Left lobe of liver (tissue), 2 donors: Measurements from ENCODE around the gene CCAR1. TPM values are rescaled to one million over a fixed set of nuclear protein-coding genes. Genes with fewer than 3 reads are reported as not detected.
"Not testable (repeated sequence)": the region's sequence is repeated elsewhere in the genome, so short reads cannot be mapped to it uniquely, and the experiment has no call there.

Experiments used
- ATAC-seq: fragments of 200-7000 bp; cut with Tn5 transposase; one replicate; pipeline ENCODE4 v1.9.1; 2020; ENCODE audit warnings: mild to moderate bottlenecking, moderate library complexity
- DNase-seq: peaks from one replicate; pipeline ENCODE4 v3.0.0-alpha.2; 2020; ENCODE audit warnings: low spot score
- total RNA-seq: library from RNA; stranded (reverse); gene quantifications from one replicate; pipeline ENCODE4 v1.2.1, GENCODE V29; 2021
- donor health status: DM: no; HTN: no; CAD: no; lungs with moderate emphysema.
- donor health status: DM: no; HTN: yes; CAD: no.

The CCAR1 gene
- total RNA-seq, 1 donor from 2014 or later = 17.4 TPM

DNA sequence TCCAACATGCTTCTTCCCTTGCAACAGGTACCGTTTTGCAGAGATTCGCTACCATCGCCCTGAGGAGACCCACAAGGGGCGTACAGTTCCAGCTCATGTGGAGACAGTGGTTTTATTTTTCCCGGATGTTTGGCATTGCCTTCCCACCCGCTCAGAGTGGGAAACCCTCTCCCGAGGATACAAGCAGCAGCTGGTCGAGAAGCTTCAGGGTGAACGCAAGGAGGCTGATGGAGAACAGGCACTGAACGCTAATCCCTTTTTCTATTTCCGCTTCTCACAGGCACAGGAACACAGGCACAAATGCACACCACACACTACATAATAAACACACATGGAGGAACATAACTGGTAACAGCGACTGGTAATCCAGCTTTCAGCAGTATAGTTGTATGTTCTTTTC, 35.2 kb downstream of the CCAR1 start:
- ATAC-seq (no peak), DNase-seq (peak; percentile 22)

DNA sequence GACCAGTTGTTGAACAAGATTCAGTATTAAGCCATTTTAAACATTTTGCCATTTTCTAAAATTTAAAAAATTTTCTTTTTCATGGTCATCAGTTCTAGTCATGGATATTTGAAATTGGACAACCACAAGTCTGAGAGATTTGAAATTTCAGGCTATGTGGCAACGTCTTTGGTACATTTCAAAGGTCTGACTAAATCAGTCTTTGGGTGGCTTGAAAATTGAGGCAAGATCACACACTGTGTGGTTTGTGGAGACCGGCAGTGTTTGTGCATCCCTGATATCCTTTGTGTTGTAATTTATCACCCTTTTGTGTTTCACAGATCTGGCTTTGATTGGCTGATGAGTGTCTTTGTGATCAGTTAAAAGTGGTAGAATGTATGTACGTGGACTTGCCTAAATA, 35.7 kb downstream of the CCAR1 start:
- DNase-seq (no peak), ATAC-seq (no peak)

DNA sequence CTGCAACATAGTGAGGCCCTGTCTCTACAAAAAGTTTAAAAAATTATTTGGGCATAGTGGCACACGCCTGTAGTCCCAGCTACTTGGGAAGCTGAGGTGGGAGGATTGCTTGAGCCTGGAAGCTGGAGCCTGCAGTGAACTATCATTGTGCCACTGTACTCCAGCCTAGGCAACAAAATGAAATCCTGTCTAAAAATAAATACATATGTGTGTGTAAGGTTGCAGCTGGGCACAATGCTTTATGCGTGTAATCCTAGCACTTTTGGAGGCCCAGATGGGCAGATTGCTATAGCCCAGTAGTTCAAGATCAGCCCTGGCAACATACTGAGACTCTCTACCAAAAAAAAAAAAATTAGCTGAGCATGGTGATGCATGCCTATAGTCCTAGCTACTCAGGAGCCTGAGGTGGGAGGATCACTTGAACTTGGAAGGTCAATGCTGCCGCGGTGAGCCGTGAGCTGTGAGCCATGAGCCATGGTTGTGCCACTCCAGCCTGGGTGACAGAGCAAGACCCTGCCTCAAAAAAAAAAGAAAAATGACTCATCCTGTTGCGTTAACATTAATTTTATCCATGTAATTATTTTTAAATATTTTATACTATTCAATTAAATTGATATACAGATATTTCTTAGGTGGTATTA, 38.3 kb downstream of the CCAR1 start:
- DNase-seq (no peak), ATAC-seq (no peak)

DNA sequence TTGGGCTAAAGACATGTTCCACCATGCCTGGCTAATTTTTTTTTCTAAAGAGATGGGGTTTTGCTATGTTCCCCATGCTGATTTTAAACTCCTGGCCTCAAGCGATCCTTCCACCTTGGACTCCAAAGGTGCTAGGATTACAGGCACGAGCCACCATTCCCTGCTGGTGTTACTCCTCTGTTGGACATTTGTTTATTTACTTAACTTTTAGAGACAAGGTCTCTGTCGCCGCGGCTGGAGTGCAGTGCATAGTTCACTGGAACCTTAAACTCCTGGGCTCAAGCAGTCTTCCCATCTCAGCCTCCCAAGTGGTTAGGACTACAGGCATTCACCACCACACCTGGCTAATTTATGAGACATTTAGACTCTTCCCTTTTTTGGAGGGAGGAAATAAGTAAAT, 38.9 kb downstream of the CCAR1 start:
- peak; percentile 70 for ATAC-seq
- DNase-seq = no peak

DNA sequence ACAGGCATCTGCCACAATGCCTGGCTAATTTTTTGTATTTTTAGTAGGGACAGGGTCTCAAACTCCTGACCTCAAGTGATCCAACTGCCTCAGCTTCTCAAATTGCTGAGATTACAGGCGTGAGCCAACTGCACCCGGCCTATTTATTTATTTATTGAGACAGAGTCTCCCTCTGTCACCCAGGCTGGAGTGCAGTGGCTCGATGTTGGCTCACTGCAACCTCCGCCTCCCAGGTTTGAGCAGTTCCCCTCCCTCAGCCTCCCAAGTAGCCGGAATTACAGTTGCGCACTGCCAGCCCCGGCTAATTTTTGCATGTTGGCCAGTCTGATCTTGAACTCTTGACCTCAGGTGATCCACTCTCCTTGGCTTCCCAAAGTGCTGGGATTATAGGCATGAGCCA, 46.4 kb downstream of the CCAR1 start:
- peak; percentile 52 for ATAC-seq
- DNase-seq = not testable (repeated sequence)

DNA sequence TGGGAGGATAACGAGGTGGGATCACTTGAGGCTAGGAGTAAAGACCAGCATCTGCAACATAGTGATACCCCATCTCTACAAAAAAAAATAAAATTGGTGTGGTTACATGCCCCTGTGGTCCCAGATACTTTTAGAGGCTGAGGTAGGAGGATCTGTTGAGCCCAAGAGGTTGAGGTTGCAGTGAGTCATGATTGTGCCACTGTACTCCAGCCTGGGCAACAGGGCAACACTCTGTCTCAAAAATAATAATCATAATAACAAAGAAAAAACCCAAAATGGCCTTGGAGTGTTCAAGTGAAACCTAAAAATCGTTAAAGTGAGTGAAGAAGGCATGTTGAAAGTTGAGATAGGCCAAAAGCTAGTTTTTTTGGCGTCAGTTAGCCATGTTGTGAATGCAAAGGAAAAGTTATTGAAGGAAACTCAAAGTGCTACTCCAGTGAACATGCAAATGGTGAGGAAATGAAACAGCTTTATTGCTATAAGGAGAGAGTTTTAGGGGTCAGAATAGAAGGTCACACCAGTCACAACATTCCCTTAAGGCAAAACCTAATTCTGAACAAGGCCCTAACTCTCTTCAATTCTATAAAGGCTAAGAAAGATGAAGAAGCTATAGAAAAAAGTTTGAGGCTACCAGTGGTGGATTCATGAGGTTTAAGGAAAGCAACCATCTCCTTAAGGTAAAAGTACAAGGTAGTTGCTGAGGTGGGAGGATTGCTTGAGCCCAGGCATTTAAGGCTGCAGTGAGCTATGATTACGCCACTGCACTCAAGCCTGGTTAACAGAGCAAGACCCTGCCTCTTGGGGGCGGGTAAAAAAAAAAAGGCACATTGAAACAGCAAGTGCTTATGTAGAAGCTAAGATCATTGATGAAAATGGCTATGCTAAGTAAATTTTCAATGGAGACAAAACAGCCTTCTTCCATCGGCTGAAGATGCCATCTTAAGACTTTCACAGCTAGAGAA, 60.9 kb downstream of the CCAR1 start:
- ATAC-seq = no peak
- no peak for DNase-seq

DNA sequence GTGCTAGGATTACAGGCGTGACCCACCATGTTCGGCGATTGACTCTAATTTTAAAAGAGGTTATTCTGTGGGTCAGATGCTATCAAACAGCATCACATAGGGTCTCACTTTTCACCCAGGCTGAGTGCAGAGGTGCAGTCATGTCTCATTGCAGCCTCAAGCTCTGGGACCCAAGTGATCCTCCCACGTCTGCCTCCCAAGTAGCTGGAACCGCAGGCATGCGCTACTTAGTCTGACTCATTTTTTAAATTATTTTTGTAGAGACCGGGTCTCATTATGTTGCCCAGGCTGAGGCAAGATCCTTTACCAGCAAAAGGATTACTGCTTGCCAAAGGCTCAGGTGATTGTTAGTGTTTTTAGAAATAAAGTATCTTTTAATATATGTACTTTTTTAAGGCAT, 63.4 kb downstream of the CCAR1 start:
- ATAC-seq (no peak), DNase-seq (no peak)

DNA sequence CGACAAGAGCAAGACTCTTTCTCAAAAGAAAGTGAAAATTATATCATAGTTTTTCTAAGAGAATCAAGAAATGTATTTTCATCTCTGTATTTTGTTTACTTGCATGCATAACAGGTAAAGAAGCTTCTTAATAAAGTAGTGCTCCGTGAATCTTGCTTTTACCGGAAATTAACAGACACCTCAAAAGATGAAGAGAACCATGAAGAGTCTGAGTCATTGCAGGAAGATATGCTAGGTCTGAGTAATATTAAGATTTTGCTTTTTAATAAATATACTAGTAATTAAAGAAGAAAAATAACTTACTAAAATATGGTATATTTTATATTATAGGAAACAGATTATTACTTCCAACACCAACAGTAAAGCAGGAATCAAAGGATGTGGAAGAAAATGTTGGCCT, 66.8 kb downstream of the CCAR1 start:
- no peak for ATAC-seq

DNA sequence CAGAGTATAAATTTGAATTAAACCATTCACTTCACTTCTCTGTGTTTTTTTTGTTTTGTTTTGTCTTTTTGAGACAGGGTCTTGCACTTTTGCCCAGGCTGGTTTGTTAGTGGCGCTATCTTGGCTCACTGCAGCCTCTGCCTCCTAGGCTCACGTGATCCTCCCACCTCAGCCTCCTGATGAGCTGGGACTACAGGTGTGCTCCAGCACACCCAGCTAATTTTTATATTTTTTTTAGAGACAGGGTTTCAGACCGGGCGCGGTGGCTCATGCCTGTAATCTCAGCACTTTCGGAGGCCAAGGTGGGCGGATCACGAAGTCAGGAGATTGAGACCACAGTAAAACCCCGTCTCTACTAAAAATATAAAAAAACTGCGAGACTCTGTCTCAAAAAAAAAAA, 69.4 kb downstream of the CCAR1 start:
- DNase-seq = no peak
- no peak for ATAC-seq

More for the DNA sequence above, 66.8 kb downstream of the CCAR1 start:
- DNase-seq = no peak

DNA sequence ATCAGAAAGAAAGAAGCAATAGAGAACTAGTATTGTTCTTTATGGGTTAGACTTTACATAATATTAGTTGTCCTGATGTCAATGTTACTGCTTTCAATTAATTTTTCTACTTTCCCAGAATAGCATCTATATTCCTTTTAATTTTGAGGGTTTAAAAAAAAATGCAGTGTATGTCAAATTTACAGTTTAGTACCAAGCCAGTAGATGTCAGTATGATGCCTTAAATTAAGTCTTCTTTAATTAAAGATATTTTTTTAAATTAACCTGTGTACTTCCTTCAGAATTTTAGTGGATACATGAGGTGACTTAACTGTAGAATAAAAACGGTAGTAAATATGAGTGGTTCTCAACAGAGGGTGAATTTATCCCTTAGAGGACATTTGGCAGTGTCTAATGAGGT, 71.1 kb downstream of the CCAR1 start:
- no peak for DNase-seq
- ATAC-seq = no peak

DNA sequence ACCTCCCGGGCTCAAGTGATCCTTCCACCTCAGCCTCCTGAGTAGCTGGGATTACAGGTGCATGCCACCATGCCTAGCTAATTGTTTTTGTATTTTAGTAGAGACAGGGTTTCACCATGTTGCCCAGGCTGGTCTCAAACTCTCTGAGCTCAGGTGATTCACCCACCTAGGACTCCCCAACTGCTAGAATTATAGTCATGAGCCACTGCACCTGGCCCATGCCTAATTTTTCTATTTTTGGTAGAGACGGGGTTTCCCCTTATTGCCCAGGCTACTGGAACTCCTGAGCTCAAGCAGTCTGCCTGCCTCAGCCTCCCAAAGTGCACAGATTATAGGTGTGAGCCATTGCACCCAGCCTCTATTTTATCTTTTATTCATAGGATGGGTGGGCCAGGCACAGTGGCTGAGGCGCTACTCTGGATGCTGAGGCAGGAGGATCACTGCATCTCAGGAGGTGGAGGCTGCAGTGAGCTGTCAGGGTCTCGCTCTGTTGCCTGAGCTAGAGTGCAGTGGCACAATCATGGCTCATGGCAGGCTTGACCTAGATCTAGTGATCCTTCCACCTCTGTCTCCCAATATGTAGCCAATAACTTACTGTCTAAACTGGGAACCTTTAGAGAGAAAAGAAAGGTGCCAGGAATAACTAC, 75.0 kb downstream of the CCAR1 start:
- DNase-seq (peak; percentile 18), ATAC-seq (no peak)

DNA sequence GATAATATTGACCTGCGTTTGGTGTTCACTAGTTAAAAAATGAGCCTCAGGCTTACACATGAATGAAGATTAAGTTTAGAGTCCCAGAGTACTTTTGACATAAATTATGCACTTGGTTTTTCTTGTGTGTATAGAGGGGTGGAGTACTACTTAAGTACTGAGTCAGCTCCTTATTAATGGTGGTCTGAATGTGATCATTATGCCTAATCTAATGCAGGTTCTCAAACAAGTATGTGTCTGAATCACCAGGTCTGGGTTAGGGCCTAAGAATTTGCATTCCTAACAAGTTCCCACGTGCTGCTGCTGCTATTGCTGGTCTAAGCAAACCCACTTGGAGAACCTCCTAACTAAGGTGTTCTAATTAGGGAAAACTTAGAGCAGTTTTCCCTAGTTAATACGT, 75.6 kb downstream of the CCAR1 start:
- no peak for ATAC-seq

DNA sequence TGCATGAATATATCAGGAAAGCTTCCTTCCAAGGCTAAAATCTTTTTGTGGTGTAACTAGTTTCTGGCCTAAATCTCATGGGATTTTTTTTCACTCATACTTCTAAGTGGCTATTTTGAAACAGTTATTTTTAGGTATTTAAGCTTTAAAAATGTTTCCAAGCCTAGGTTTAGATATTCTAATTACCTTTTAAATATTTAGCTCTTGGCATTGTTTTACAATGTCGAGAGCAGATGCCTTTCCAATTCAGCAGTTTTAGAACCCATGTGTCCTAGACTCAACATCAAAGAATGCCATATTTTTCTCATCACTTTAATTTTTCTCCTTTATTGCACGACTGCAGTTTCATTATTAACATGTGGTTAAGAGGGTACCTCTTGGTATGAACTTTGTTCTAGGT, 79.2 kb downstream of the CCAR1 start:
- DNase-seq (no peak), ATAC-seq (no peak)

More for the DNA sequence above, 75.6 kb downstream of the CCAR1 start:
- no peak for DNase-seq

DNA sequence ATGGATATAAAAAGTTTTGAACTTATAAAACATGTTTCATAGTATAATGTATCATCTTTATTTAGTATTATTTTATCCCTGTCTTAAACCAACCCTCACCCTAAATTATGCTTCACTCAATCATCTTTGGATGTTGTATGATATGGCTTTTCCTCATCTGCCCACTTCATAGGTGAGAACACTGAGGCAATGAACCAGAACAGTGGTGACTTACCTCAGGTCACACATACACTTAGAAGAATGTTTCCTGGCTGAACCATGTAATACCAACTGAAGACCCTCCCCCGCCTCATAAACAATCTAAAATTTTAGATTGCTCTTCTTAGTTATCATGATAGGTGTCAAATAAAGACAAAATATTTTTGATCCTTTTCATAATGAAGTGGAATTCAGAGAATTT, 83.7 kb downstream of the CCAR1 start:
- DNase-seq (no peak), ATAC-seq (no peak)

DNA sequence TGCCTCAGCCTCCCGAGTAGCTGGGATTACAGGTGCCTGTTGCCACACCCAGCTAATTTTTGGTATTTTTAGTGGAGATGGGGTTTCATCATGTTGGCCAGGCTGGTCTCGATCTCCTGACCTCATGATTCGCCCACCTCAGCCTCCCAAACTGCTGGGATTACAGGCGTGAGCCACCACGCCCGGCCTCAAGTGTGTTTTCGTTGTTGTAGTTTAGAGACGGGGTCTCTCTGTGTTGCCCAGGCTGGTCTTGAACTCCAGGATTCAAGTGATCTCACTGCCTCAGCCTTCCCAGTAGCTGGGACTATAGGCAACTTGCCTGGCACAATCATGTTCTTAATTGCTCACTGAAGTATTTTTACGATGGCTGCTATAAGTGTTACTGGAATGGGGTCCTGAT, 89.8 kb downstream of the CCAR1 start:
- ATAC-seq, DNase-seq: not testable (repeated sequence)

DNA sequence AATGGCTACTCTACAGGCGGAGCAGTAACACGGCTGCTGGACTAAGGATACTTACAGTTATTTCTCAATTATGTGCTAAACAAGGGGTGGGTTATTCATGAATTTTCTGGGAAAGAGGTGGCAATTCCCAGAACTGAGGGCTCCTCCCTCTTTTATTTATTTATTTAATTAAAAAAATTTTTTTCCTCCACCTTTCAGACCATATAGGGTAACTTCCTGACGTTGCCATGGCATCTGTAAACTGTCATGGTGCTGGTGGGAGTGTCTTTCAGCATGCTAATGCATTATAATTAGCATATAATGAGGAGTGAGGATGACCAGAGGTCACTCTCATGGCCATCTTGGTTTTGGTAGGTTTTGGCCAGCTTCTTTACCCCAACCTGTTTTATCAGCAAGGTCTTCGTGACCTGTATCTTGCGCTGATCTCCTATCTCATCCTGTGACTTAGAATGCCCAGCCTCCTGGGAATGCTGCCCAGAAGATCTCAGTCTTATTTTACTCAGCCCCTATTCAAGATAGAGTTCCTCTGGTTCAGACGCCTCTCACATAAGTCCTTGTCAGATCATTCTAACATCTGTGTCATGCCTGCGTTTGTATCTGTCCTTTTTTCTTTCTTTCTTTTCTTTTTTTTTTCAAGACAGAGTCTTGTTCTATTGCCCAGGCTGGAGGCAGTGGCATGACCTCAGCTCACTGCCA, 90.4 kb downstream of the CCAR1 start:
- DNase-seq (no peak), ATAC-seq (no peak)

DNA sequence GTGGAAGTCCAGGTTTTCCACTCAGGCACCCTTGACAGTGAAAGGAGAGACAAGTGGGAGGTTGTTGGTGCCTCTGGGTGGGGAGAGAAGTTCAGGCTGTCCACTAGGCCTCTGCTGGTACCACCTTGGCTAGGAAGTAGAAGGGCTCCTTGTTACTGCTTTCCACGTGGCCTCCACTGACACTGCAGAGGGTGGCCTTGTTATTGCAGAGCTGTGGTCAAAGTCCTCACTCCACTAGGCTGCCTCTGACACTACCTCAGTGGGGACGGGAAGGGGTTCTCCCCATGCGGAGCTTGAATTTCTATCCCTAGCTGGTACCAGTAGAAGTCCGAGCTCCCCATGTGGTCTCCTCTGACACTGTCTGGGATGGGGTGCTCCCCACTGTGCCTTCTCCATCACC, 91.4 kb downstream of the CCAR1 start:
- ATAC-seq (no peak), DNase-seq (no peak)

DNA sequence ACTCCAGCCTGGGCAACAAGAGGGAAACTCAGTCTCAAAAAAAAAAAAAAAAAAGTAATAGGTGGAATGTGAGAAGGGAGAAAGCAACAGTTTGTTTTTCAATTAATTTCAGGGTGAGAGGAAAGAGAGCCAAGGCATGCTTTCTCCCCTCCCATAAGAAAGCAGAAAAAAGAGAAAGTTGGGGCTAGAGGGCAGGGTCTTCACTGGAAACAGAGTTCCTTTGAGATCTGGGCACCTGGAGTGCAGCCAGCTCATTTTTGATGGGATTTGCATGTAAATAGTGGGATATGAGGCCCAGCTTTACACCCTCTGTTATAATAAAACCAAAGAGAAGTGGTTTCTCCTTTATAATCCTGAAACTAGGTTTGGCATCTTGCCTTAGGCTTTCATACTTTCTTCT, 92.5 kb downstream of the CCAR1 start:
- no peak for DNase-seq

DNA sequence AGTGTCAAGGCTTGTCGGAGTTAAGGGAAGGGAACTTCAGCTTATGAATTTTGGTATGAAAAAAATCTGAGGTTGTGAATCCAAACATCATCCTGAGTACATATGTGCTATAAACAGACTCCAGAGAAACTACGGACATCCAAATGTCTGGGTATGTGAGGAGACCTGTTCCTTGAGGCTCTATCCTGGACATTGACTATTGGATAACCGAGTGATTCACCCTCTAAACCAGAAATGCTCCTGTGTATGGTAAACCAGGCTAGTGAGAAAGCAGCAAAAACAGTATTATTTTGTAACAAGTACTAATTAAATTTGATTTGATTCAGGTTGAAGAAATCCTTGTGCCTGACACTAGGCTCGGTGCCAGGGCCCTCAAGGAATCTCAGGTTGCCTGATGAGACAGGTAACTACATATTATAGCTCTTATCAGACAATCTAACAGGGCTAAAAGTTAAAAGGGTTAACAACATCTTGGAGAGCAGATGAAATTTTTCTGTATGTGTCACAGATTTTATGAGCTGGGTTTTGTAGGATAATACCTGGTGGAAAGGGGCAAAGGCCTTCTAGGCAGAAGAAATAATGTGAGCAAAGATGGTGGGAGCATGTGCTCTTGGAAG, 95.9 kb downstream of the CCAR1 start:
- no peak for DNase-seq

More for the DNA sequence above, 92.5 kb downstream of the CCAR1 start:
- ATAC-seq = no peak

DNA sequence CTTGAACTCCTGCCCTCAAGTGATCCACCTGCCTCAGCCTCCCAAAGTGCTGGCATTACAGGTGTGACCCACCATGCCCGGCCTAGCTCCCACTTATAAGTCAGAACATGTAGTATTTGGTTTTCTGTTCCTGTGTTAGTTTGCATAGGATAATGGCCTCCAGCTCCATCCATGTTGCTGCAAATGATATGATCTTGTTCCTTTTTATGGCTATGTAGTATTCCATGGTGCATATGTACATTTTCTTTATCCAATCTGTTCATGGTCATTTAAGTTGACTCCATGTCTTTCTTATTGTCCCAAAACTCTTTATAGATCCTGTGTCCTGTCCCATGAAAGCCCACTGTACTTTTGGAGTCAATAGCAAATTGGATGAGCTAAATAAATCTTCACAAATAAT, 99.3 kb downstream of the CCAR1 start:
- not testable (repeated sequence) for DNase-seq, ATAC-seq

More for the DNA sequence above, 95.9 kb downstream of the CCAR1 start:
- no peak for ATAC-seq

DNA sequence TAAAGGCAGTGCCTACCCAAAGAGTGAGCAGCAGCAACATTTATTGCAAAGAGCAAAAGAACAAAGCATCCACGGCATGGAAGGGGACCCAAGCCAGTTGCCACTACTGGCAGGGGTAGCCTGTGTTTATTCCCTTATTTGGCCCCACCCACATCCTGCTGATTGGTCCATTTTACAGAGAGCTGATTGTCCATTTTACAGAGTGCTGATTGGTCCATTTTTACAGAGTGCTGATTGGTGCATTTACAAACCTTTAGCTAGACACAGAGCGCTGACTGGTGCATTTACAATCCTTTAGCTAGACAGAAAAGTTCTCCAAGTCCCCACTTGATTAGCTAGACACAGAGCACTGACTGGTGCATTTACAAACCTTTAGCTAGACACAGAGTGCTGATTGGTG, 101.6 kb downstream of the CCAR1 start:
- not testable (repeated sequence) for ATAC-seq, DNase-seq
